Neural cell (in vitro differentiated cells): ENCODE measurements around the gene ERBB4. TPM values are rescaled to one million over a fixed set of nuclear protein-coding genes. Genes with fewer than 3 reads are reported as not detected.

Experiments
- H2AFZ ChIP-seq: fragments of 200-600, 300-800 bp; sonication (generic), shearing (Covaris generic); 2 replicates; pipeline ENCODE4 v1.6.0; 2014; ENCODE audit warnings: low read depth, mild to moderate bottlenecking, antibody characterized with exemption, low read length, moderate library complexity
- H3F3A ChIP-seq: fragments of 200-600 bp; shearing (Covaris generic); 2 replicates; pipeline ENCODE4 v1.6.1; 2016; ENCODE audit warnings: mild to moderate bottlenecking, moderate library complexity, mixed read lengths, antibody characterized with exemption, low read length; ENCODE audit not compliant: insufficient read depth, poor library complexity, severe bottlenecking
- H3K27ac ChIP-seq: fragments of 200-600, 300-800 bp; sonication (generic), shearing (Covaris generic); 2 replicates; pipeline ENCODE4 v1.5.1; 2014; ENCODE audit warnings: mild to moderate bottlenecking, low read length, moderate library complexity
- H3K27me3 ChIP-seq: fragments of 300-800, 200-600 bp; sonication (generic), shearing (Covaris generic); 2 replicates; pipeline ENCODE4 v1.6.0; 2014; ENCODE audit warnings: mild to moderate bottlenecking, low read depth, low read length, moderate library complexity; ENCODE audit not compliant: insufficient read depth
- H3K36me3 ChIP-seq: fragments of 300-800, 200-600 bp; sonication (generic), shearing (Covaris generic); 2 replicates; pipeline ENCODE4 v1.5.1; 2014; ENCODE audit warnings: mild to moderate bottlenecking, antibody characterized with exemption, low read length, moderate library complexity; ENCODE audit not compliant: insufficient read depth
- H3K4me2 ChIP-seq: fragments of 300-800, 200-600 bp; sonication (generic), shearing (Covaris generic); 2 replicates; pipeline ENCODE4 v1.6.0; 2014; ENCODE audit warnings: mild to moderate bottlenecking, low read length
- H3K4me3 ChIP-seq: fragments of 300-800, 200-600 bp; sonication (generic), shearing (Covaris generic); 2 replicates; pipeline ENCODE4 v1.5.1; 2014; ENCODE audit warnings: mild to moderate bottlenecking, low read length, moderate library complexity
- H3K79me2 ChIP-seq: fragments of 200-600 bp; shearing (Covaris generic); replicated peaks from 2 replicates; pipeline ENCODE4 v1.6.0; 2014; ENCODE audit warnings: mild to moderate bottlenecking, low read length, moderate library complexity; ENCODE audit not compliant: insufficient read depth
- H3K9ac ChIP-seq: fragments of 300-800, 200-600 bp; sonication (generic), shearing (Covaris generic); 2 replicates; pipeline ENCODE4 v1.6.1; 2016; ENCODE audit warnings: mild to moderate bottlenecking, low read length, mixed read lengths
- H3K9me2 ChIP-seq: fragments of 200-600 bp; shearing (Covaris generic); 2 replicates; pipeline ENCODE4 v1.6.1; 2016; ENCODE audit warnings: mild to moderate bottlenecking, low read length, mixed read lengths; ENCODE audit not compliant: insufficient read depth
- H3K9me3 ChIP-seq: fragments of 200-600, 300-800 bp; sonication (generic), shearing (Covaris generic); 2 replicates; pipeline ENCODE4 v1.6.1; 2016; ENCODE audit warnings: mild to moderate bottlenecking, mixed run types, low read length, moderate library complexity, mixed read lengths
- H4K20me1 ChIP-seq: fragments of 200-600 bp; shearing (Covaris generic); 2 replicates; pipeline ENCODE4 v1.6.1; 2016; ENCODE audit warnings: mild to moderate bottlenecking, mixed run types; ENCODE audit not compliant: insufficient read depth
- CTCF ChIP-seq: fragments of 450-650 bp; IDR thresholded peaks from 2 replicates; pipeline ENCODE4 v1.5.1; 2014; ENCODE audit warnings: antibody characterized with exemption, mild to moderate bottlenecking, moderate library complexity; ENCODE audit not compliant: poor library complexity, severe bottlenecking
- EP300 ChIP-seq: fragments of 450-650 bp; conservative IDR thresholded peaks from 2 replicates; pipeline ENCODE4 v1.6.1; 2014; ENCODE audit warnings: antibody characterized with exemption, mild to moderate bottlenecking, moderate library complexity; ENCODE audit not compliant: poor library complexity, severe bottlenecking
- EZH2 ChIP-seq: fragments of 200-600, 300-800 bp; shearing (Covaris generic), sonication (generic); IDR thresholded peaks from 2 replicates; pipeline ENCODE4 v1.6.1; 2014; ENCODE audit warnings: antibody characterized with exemption, low read length, borderline replicate concordance, mild to moderate bottlenecking; ENCODE audit not compliant: insufficient read depth, poor library complexity, severe bottlenecking
- MXI1 ChIP-seq: fragments of 450-650 bp; conservative IDR thresholded peaks from 2 replicates; pipeline ENCODE4 v1.6.1; 2014; ENCODE audit warnings: antibody characterized with exemption, mild to moderate bottlenecking; ENCODE audit not compliant: poor library complexity, severe bottlenecking
- POLR2AphosphoS5 ChIP-seq: IDR thresholded peaks from 2 replicates; pipeline ENCODE4 v1.6.1; 2012
- RAD21 ChIP-seq: fragments of 450-650 bp; conservative IDR thresholded peaks from 2 replicates; pipeline ENCODE4 v1.6.1; 2014; ENCODE audit warnings: antibody characterized with exemption, mild to moderate bottlenecking, moderate library complexity
- REST ChIP-seq: IDR thresholded peaks from 2 replicates; pipeline ENCODE4 v1.6.1; 2012; ENCODE audit warnings: borderline replicate concordance
- SMC3 ChIP-seq: fragments of 450-650 bp; conservative IDR thresholded peaks from 2 replicates; pipeline ENCODE4 v1.6.1; 2014; ENCODE audit warnings: antibody characterized with exemption, mild to moderate bottlenecking, moderate library complexity; ENCODE audit not compliant: poor library complexity
- TAF1 ChIP-seq: IDR thresholded peaks from 2 replicates; pipeline ENCODE4 v1.6.1; 2012; ENCODE audit warnings: low read depth
- polyA plus RNA-seq: library from polyadenylated mRNA; depleted of rRNA; stranded (reverse); fragments of >200 nt; gene quantifications from 2 replicates; pipeline ENCODE4 v1.2.3, GENCODE V29; 2014

ERBB4 gene
- polyA plus RNA-seq, 1 donor from 2014 or later: 0.69 TPM

- Histone ChIP-seq H3K9me3 (no peaks in the 10 kb centered on the region), H3K9ac (no peak overlapping the region), H3K27me3 (no peaks in the 10 kb centered on the region), H2AFZ (no peak overlapping the region), H3K9me2 (no peaks in the 10 kb centered on the region), H3K4me2 (no peak overlapping the region), H3K4me3 (no peak overlapping the region), H3F3A (no peaks in the 10 kb centered on the region), H3K79me2 (no peaks in the 10 kb centered on the region), H3K36me3 (no peaks in the 10 kb centered on the region), H3K27ac (no peak overlapping the region), H4K20me1 (no peaks in the 10 kb centered on the region)
- TF ChIP-seq REST (no peak), TAF1 (no peak), EP300 (no peak), CTCF (no peak), EZH2 (no peak), SMC3 (no peak), MXI1 (no peak)
Observed at GRCh38 chr2:211333377-211333776, 1205.2 kb downstream of the ERBB4 start.

GRCh38 chr2:211331736-211332135 lies 1206.9 kb downstream of the ERBB4 start:
- H3K27ac ChIP-seq: no peak overlapping the region
- no peaks in the 10 kb centered on the region for H3K79me2 ChIP-seq
- no peak overlapping the region for H3K9ac ChIP-seq
- no peaks in the 10 kb centered on the region for H3F3A ChIP-seq
- no peaks in the 10 kb centered on the region for H3K9me2 ChIP-seq
- no peak overlapping the region for H2AFZ ChIP-seq
- H4K20me1 ChIP-seq: no peaks in the 10 kb centered on the region
- TF ChIP-seq POLR2AphosphoS5: no peak
- no peak for TF ChIP-seq EP300
- no peak for TF ChIP-seq MXI1
- TF ChIP-seq REST: no peak
- TF ChIP-seq RAD21: no peak
- TF ChIP-seq SMC3: no peak
- no peak for TF ChIP-seq CTCF
- TF ChIP-seq TAF1: no peak
- TF ChIP-seq EZH2: no peak
- no peak overlapping the region for H3K4me2 ChIP-seq
- no peaks in the 10 kb centered on the region for H3K36me3 ChIP-seq
- no peak overlapping the region for H3K4me3 ChIP-seq
- no peaks in the 10 kb centered on the region for H3K27me3 ChIP-seq
- no peaks in the 10 kb centered on the region for H3K9me3 ChIP-seq
